22Rv1 (cell line): ENCODE data around the gene GFPT1.

Experiments
- H3K27ac ChIP-seq: fragments of 450-650 bp; 2 replicates; pipeline ENCODE4 v1.5.1; 2017
- ZFX ChIP-seq: fragments of 450-650 bp; IDR thresholded peaks from 2 replicates; pipeline ENCODE4 v1.6.1; 2017; ENCODE audit warnings: antibody characterized with exemption, borderline replicate concordance
- TF ChIP-seq, protein P1 (sequence below): fragments of 450-650 bp; IDR thresholded peaks from 2 replicates; pipeline ENCODE4 v1.5.1; 2017; ENCODE audit warnings: mild to moderate bottlenecking

GFPT1 gene

DNA sequence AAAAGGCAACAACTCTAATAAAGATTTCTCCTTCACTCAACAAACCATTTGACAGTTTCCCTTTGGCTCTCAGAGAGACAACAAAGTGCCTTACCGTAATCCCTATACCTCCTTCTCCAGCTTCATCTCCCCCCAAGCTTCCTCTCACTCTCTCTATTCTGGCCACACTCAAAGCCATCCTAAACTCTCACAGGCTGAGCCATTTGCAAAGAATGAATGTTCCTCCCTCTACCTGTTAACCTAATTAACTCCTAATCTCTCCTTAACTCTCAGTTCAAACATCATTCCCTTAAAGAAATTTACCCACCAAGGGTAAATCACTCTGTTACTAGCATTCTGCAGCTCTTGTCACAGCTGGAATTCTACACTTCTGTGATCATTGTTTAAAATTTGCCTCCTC is 38.2 kb downstream of the GFPT1 start:
- no peak overlapping the region for H3K27ac ChIP-seq
- TF ChIP-seq, protein P1, sequence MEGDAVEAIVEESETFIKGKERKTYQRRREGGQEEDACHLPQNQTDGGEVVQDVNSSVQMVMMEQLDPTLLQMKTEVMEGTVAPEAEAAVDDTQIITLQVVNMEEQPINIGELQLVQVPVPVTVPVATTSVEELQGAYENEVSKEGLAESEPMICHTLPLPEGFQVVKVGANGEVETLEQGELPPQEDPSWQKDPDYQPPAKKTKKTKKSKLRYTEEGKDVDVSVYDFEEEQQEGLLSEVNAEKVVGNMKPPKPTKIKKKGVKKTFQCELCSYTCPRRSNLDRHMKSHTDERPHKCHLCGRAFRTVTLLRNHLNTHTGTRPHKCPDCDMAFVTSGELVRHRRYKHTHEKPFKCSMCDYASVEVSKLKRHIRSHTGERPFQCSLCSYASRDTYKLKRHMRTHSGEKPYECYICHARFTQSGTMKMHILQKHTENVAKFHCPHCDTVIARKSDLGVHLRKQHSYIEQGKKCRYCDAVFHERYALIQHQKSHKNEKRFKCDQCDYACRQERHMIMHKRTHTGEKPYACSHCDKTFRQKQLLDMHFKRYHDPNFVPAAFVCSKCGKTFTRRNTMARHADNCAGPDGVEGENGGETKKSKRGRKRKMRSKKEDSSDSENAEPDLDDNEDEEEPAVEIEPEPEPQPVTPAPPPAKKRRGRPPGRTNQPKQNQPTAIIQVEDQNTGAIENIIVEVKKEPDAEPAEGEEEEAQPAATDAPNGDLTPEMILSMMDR, result no peak
- TF ChIP-seq ZFX, result no peak

DNA sequence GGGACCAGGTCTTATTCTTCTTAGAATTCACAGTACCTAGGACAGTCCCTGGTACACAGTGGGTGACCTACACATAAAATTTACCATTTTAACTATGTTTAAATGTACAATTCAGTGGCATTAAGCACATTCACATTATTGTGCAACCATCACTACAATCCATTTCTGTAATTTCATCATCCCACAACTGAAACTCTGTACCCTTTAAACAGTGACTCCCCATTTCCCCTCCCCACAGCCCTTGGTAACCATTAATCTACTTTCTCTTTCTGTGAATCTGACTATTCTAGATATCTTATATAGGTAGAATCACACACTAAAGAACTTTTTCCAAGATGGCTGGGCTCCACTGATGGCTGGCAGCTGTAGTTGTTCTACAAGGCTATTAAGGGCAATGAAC is 41.6 kb downstream of the GFPT1 start:
- H3K27ac ChIP-seq, result no peak overlapping the region
- TF ChIP-seq, protein P1, result no peak
- TF ChIP-seq ZFX, result no peak

DNA sequence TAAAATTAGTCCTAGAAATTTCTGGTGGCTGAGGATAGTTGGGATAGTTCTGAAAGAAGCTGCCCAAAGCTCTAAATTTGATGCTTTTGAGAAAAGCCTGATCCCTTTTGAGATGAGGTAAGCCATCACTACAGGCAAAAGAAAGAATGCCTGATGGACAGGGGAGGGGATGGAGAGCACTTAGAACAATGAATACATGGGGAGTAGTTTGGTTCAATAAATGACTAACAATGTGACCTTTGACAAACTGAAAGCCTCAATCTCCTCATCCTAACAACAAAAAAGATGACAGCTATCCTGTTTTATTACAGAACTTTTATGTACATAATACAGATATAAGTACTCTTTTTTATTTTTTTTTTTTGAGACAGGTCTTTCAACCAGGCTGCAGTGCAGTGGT is 42.7 kb downstream of the GFPT1 start:
- H3K27ac ChIP-seq, result no peak overlapping the region
- TF ChIP-seq ZFX, result no peak
- TF ChIP-seq, protein P1, result no peak

DNA sequence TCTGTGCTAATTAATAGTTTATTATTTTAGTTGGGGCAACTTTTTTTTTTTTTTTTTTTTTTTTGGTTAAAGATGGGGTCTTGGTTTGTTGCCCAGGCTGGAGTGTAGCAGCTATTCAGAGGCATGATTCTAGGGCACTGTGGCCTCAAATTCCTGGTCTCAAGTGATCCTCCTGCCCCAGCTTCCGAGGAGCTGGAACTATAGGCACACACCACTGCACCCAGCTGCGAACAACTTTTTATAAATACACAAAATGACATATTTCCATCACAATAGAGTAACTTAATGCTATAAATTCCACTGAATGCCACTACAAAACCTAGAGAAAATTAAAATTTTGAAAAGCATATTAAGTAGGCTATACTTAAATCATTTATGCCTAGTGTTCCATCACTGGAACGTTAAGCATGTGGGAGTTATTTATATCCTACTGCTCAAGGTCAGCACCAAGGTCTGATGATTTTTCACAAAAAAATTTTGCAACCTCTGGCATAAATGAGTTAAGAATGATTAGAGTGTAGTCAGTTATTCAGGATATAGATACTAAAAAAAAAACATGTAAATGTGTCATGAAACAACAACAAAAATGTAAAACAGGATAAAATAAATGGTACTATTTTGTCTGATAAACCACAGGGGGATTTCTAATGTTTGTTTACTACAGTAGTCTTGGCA is 46.8 kb downstream of the GFPT1 start:
- TF ChIP-seq ZFX, result no peak
- TF ChIP-seq, protein P1, result no peak
- H3K27ac ChIP-seq, result no peak overlapping the region

DNA sequence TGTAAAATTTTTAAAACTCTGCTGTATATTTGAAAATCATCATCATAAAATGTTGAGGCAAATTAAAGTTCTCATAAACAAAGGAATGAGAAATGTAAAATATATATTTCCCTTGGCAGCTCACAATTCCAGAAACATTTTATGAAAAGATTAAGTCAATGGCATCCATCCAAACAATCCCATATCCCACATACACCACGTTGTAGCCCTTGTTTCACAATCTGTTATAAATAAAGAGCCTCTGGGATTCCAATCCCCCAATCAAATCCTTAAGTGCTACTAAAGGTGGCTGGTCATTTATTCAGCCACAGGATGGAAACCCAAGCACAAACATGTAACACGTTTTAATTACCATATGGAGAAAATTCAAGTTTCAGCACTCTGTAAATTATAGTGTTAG is 51.7 kb downstream of the GFPT1 start:
- no peak overlapping the region for H3K27ac ChIP-seq
- TF ChIP-seq, protein P1, result no peak
- no peak for TF ChIP-seq ZFX

DNA sequence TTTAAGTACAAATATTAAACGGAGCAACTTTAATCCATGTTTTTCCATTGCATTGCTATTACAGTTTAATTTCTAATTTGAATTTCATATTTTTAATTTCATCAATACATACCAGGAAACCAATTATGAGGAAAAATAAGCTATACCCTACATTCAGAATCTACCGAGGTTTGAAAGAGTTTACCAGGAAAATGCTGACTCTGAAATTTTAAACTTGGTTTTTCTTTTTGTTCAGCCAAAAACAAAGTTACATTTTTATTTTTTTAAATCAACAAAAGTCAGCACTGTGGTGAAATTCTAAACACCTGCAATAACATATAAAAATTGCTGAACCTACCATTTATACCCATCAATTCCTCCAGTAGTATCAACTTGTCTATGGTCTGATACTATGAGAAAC is 53.7 kb downstream of the GFPT1 start:
- TF ChIP-seq, protein P1, result no peak
- no peak for TF ChIP-seq ZFX
- no peak overlapping the region for H3K27ac ChIP-seq

DNA sequence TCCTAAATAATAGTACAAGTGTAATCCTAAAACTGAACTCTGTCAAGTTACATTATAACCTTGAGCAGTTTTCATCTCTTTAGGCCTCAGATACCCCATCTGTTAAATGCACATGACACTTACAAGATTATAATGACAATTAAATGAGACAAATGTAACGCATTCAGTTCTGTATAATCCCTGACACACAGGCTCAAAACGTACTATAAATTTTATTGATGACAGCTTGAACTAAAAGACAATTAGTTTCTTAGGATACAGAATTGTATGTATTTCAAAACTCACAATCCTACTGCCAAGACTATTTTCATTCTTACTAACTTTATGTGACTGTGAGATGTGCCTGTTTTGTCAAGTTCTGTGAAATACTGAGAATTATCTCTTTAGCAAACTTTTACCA is 56.2 kb downstream of the GFPT1 start:
- no peak overlapping the region for H3K27ac ChIP-seq
- TF ChIP-seq, protein P1, result no peak
- TF ChIP-seq ZFX, result no peak
